K562 (cell line): ENCODE results near the gene GNG3. TPM values are rescaled to one million over a fixed set of nuclear protein-coding genes. Genes with fewer than 3 reads are reported as not detected.

Experiments used
- ARID3A ChIP-seq: IDR thresholded peaks from 2 replicates; pipeline ENCODE4 v1.6.1; 2012; ENCODE audit warnings: low read depth, low read length, improper control_type of control experiment, borderline replicate concordance
- ARID4B ChIP-seq: sonication (generic); formaldehyde crosslinking; IDR thresholded peaks from 2 replicates; pipeline ENCODE4 v1.8.0; 2022; ENCODE audit warnings: mild to moderate bottlenecking, missing genetic modification reagents
- ATF1 ChIP-seq, 2 experiments: fragments of 450-650 bp in 1 of 2; IDR thresholded peaks; 2 replicates each; pipeline ENCODE4 v1.6.1; 2016; ENCODE audit warnings: missing compliant biosample characterization in 1 of 2, missing genetic modification characterization in 1 of 2
- FOXO4 ChIP-seq: fragments of 450-650 bp; formaldehyde crosslinking; IDR thresholded peaks from 2 replicates; pipeline ENCODE4 v1.4.0; 2020; ENCODE audit warnings: mild to moderate bottlenecking, moderate library complexity
- GATAD2A ChIP-seq: fragments of 450-650 bp; IDR thresholded peaks from 2 replicates; pipeline ENCODE4 v1.6.1; 2017
- HIVEP1 ChIP-seq: fragments of 250-450 bp; sonication (Bioruptor Pico); IDR thresholded peaks from 2 replicates; pipeline ENCODE4 v1.4.0; 2020; ENCODE audit warnings: mild to moderate bottlenecking
- MXD1 ChIP-seq: fragments of 250-450 bp; sonication (Bioruptor Pico); IDR thresholded peaks from 2 replicates; pipeline ENCODE4 v1.8.0; 2021; ENCODE audit warnings: borderline replicate concordance, mild to moderate bottlenecking, moderate library complexity; ENCODE audit not compliant: poor library complexity, severe bottlenecking
- NCOA6 ChIP-seq: fragments of 450-650 bp; IDR thresholded peaks from 2 replicates; pipeline ENCODE4 v1.6.1; 2017; ENCODE audit warnings: mild to moderate bottlenecking
- NFATC3 ChIP-seq: fragments of 450-650 bp; IDR thresholded peaks from 2 replicates; pipeline ENCODE4 v1.6.1; 2017; ENCODE audit warnings: mild to moderate bottlenecking
- NFRKB ChIP-seq: fragments of 450-650 bp; IDR thresholded peaks from 2 replicates; pipeline ENCODE4 v1.6.1; 2016; ENCODE audit warnings: low read depth
- NRF1 ChIP-seq, 2 experiments: fragments of 450-650 bp; IDR thresholded peaks in 1 of 2; conservative IDR thresholded peaks in 1 of 2; 2 replicates each; pipeline ENCODE4 v1.6.1; 2014; ENCODE audit warnings: mild to moderate bottlenecking in 2 of 2
- PBX2 ChIP-seq, 2 experiments: IDR thresholded peaks in 1 of 2; conservative IDR thresholded peaks in 1 of 2; 2 replicates each; pipeline ENCODE4 v1.6.1; 2016; ENCODE audit warnings: low read depth in 2 of 2, mild to moderate bottlenecking in 1 of 2, missing compliant biosample characterization in 1 of 2, missing genetic modification characterization in 1 of 2, moderate library complexity in 1 of 2
- RBM34 ChIP-seq: fragments of 200-400 bp; formaldehyde crosslinking; IDR thresholded peaks from 2 replicates; pipeline ENCODE4 v1.6.1; 2018; ENCODE audit warnings: low read length, borderline replicate concordance; ENCODE audit not compliant: insufficient read depth
- RBM39 ChIP-seq: fragments of 200-400 bp; formaldehyde crosslinking; optimal IDR thresholded peaks from 2 replicates; pipeline ENCODE3; 2018; ENCODE audit warnings: low read depth, low read length
- ZNF165 ChIP-seq: fragments of 250-450 bp; sonication (Bioruptor Pico); IDR thresholded peaks from 2 replicates; pipeline ENCODE4 v1.4.0; 2020; ENCODE audit warnings: borderline replicate concordance
- ZSCAN29 ChIP-seq: fragments of 450-650 bp; IDR thresholded peaks from 2 replicates; pipeline ENCODE4 v1.6.1; 2017
- polyA plus RNA-seq, 8 experiments: library from polyadenylated mRNA; depleted of rRNA in 4 of 8; stranded (reverse) in 5 of 8; unstranded in 3 of 8; fragments of >200 nt; fragmentation: Nextera tagmentation in 2 of 8; fragmentation: Illumina TruSeq in 1 of 8; extraction: Ambion mirVana in 2 of 8; extraction: Trizol in 1 of 8; gene quantifications; 2 replicates each; pipeline versions ENCODE4 v1.2.1 to v1.2.3, GENCODE V29; 2011 to 2014; ENCODE audit warnings: inconsistent platforms in 1 of 8, missing spikeins in 1 of 8
- total RNA-seq, 7 experiments: library from RNA; depleted of rRNA in 6 of 7; stranded (reverse); fragments of >200 nt in 6 of 7; fragmentation: Illumina TruSeq in 2 of 7; extraction: Trizol in 2 of 7; gene quantifications; 2 replicates each; pipeline versions ENCODE4 v1.2.1 to v1.2.3, GENCODE V29; 2011 to 2021; ENCODE audit warnings: low replicate concordance in 1 of 7

GNG3 gene
- total and polyA plus RNA-seq, 9 of the 15 experiments (the other 6 are each of a cell fraction or from before 2014, with no cell fraction given): 0.07 TPM; not detected in 8

- 0 out of 2 replicates have a peak, but pooled peaks have one; percentile 60 for TF ChIP-seq FOXO4
- TF ChIP-seq ZNF165 (CRISPR knock-in tag): no peak
- no peak for TF ChIP-seq NFRKB
- no peak for TF ChIP-seq HIVEP1 (CRISPR knock-in tag)
- no peak for TF ChIP-seq NFATC3
- peak; percentile 69 to 79 for TF ChIP-seq NRF1 (conservative IDR thresholded peaks at IDR 0.05 in 1 of 2, IDR thresholded peaks at IDR 0.05 in 1 of 2)
- TF ChIP-seq NCOA6: no peak
- TF ChIP-seq PBX2 (CRISPR knock-in tag; IDR thresholded peaks at IDR 0.05; ENCODE audit: low read depth): peak; percentile 57
- TF ChIP-seq PBX2 (tag; conservative IDR thresholded peaks at IDR 0.05; ENCODE audit: low read depth): peak; percentile 98
- no peak for TF ChIP-seq MXD1
- no peak for TF ChIP-seq RBM34
- peak; percentile 43; the same call in 1 of the 2 replicates for TF ChIP-seq ARID3A
- no peak for TF ChIP-seq GATAD2A
- TF ChIP-seq ZSCAN29: no peak
- TF ChIP-seq RBM39: no peak
- no peak for TF ChIP-seq ATF1 (CRISPR knock-in tag; IDR thresholded peaks at IDR 0.05)
- peak; percentile 87 for TF ChIP-seq ATF1 (tag; IDR thresholded peaks at IDR 0.05)
- TF ChIP-seq ARID4B (CRISPR knock-in tag): peak; percentile 77; the same call in 1 of the 2 replicates
These were observed 46.5 kb downstream of the GNG3 start, which contains the start of gene ZBTB3 (continued) for GRCh38 chr11:62753736-62754603.
